ENCODE results near the gene CELA3A. TPM values are rescaled to one million over a fixed set of nuclear protein-coding genes. Genes with fewer than 3 reads are reported as not detected.
"Not testable (repeated sequence)": the region's sequence is repeated elsewhere in the genome, so short reads cannot be mapped to it uniquely, and the experiment has no call there.

CELA3A gene
- total RNA-seq, 4 donors from 2014 or later = not detected

GRCh38 chr1:21981253-21981652 is 20.2 kb upstream of the CELA3A start:
- intact Hi-C loops (cut with DNase I); H3K36me3 ChIP-seq; H3K9me3 ChIP-seq; H3K4me3 ChIP-seq (replicated peaks in 1 of 3); DNase-seq; H3K4me1 ChIP-seq; H3K27ac ChIP-seq; H3K27me3 ChIP-seq: not testable (repeated sequence)
- 54 to 67% methylated on average over 1 to 2 of the region's 4 CpGs for WGBS, 2 donors

- H3K9me3 ChIP-seq; intact Hi-C loops (cut with DNase I): not testable (repeated sequence)
These were observed 19.3 kb upstream of the CELA3A start for GRCh38 chr1:21982122-21982521.

GRCh38 chr1:21983539-21983938 is 17.9 kb upstream of the CELA3A start:
- H3K36me3 ChIP-seq; DNase-seq; H3K4me1 ChIP-seq; H3K4me3 ChIP-seq (replicated peaks in 1 of 3); H3K9me3 ChIP-seq; H3K27me3 ChIP-seq; H3K27ac ChIP-seq; intact Hi-C loops (cut with DNase I): not testable (repeated sequence)
- 79% methylated on average over 6 to 7 of the region's 15 CpGs for WGBS, 2 donors

More at GRCh38 chr1:21982122-21982521, 19.3 kb upstream of the CELA3A start:
- not testable (repeated sequence) for H3K4me3 ChIP-seq (replicated peaks in 1 of 3); DNase-seq; H3K4me1 ChIP-seq; H3K27me3 ChIP-seq; H3K27ac ChIP-seq; H3K36me3 ChIP-seq
- 85 to 87% methylated on average over 5 to 6 of the region's 6 CpGs for WGBS, 2 donors

GRCh38 chr1:21985893-21986292 is 15.6 kb upstream of the CELA3A start:
- DNase-seq; H3K27ac ChIP-seq; H3K36me3 ChIP-seq; H3K4me1 ChIP-seq; intact Hi-C loops (cut with DNase I); H3K4me3 ChIP-seq (replicated peaks in 1 of 3); H3K27me3 ChIP-seq; H3K9me3 ChIP-seq: not testable (repeated sequence)
- WGBS, 2 donors = 50 to 67% methylated on average over 2 to 3 of the region's 5 CpGs

GRCh38 chr1:21986386-21986785 is 15.1 kb upstream of the CELA3A start:
- H3K4me1 ChIP-seq; H3K27ac ChIP-seq; H3K27me3 ChIP-seq; DNase-seq; intact Hi-C loops (cut with DNase I); H3K9me3 ChIP-seq; H3K36me3 ChIP-seq; H3K4me3 ChIP-seq (replicated peaks in 1 of 3): not testable (repeated sequence)
- WGBS, 2 donors = 81 to 85% methylated on average over 9 of the region's 12 CpGs

GRCh38 chr1:21989672-21990393 is 11.6 kb upstream of the CELA3A start:
- H3K4me3 ChIP-seq (replicated peaks in 1 of 3); H3K27me3 ChIP-seq; H3K36me3 ChIP-seq; intact Hi-C loops (cut with DNase I); H3K27ac ChIP-seq; H3K9me3 ChIP-seq; H3K4me1 ChIP-seq; DNase-seq: not testable (repeated sequence)
- WGBS, 2 donors = 55 to 74% methylated on average over 3 of the region's 5 CpGs

- H3K4me3 ChIP-seq (replicated peaks in 1 of 3); DNase-seq; H3K27me3 ChIP-seq; intact Hi-C loops (cut with DNase I); H3K36me3 ChIP-seq; H3K27ac ChIP-seq; H3K9me3 ChIP-seq; H3K4me1 ChIP-seq: not testable (repeated sequence)
- WGBS, 2 donors = 86 to 94% methylated on average over 3 of the region's 3 CpGs
These were observed 9.3 kb upstream of the CELA3A start for GRCh38 chr1:21992186-21992585.

GRCh38 chr1:21994716-21995115 is 6.7 kb upstream of the CELA3A start:
- intact Hi-C loops (cut with DNase I); DNase-seq; H3K4me3 ChIP-seq (replicated peaks in 1 of 3); H3K27me3 ChIP-seq; H3K4me1 ChIP-seq; H3K27ac ChIP-seq; H3K36me3 ChIP-seq; H3K9me3 ChIP-seq: not testable (repeated sequence)
- WGBS, 2 donors = 97 to 98% methylated on average over 8 of the region's 8 CpGs

- H3K27me3 ChIP-seq; H3K4me1 ChIP-seq; intact Hi-C loops (cut with DNase I); H3K9me3 ChIP-seq; H3K36me3 ChIP-seq; H3K27ac ChIP-seq; DNase-seq; H3K4me3 ChIP-seq (replicated peaks in 1 of 3): not testable (repeated sequence)
- 84 to 97% methylated on average over 3 of the region's 3 CpGs for WGBS, 2 donors
These were observed 4.8 kb upstream of the CELA3A start for GRCh38 chr1:21996663-21996970.

- intact Hi-C loops (cut with DNase I); H3K9me3 ChIP-seq; H3K36me3 ChIP-seq; H3K4me1 ChIP-seq; DNase-seq; H3K4me3 ChIP-seq (replicated peaks in 1 of 3); H3K27ac ChIP-seq; H3K27me3 ChIP-seq: not testable (repeated sequence)
- 68 to 74% methylated on average over 9 of the region's 9 CpGs for WGBS, 2 donors
These were observed 3.4 kb upstream of the CELA3A start for GRCh38 chr1:21997891-21998623.

GRCh38 chr1:21998624-21999294 is 2.7 kb upstream of the CELA3A start:
- WGBS, 2 donors = 63 to 72% methylated on average over 11 to 15 of the region's 15 CpGs

GRCh38 chr1:21999645-22000044 is 1.8 kb upstream of the CELA3A start:
- intact Hi-C loops (cut with DNase I) = loop anchor here (10.0 kb wide), 1 partner anchor 645 kb away; the partner anchor contains the start of gene C1QC
- not testable (repeated sequence) for H3K9me3 ChIP-seq; DNase-seq; H3K27me3 ChIP-seq; H3K36me3 ChIP-seq; H3K4me3 ChIP-seq (replicated peaks in 1 of 3); H3K27ac ChIP-seq; H3K4me1 ChIP-seq
- WGBS, 2 donors = 61 to 69% methylated on average over 7 of the region's 7 CpGs

More at GRCh38 chr1:21998624-21999294, 2.7 kb upstream of the CELA3A start:
- DNase-seq; H3K4me1 ChIP-seq; H3K27ac ChIP-seq; H3K9me3 ChIP-seq; H3K36me3 ChIP-seq; H3K27me3 ChIP-seq; intact Hi-C loops (cut with DNase I); H3K4me3 ChIP-seq (replicated peaks in 1 of 3): not testable (repeated sequence)

GRCh38 chr1:22002461-22002860 is 1.0 kb downstream of the CELA3A start:
- intact Hi-C loops (cut with DNase I) = loop anchor here (10.0 kb wide), 1 partner anchor 642 kb away; the partner anchor contains the start of gene C1QC
- H3K4me3 ChIP-seq (replicated peaks in 1 of 3); H3K27ac ChIP-seq; H3K9me3 ChIP-seq; DNase-seq; H3K27me3 ChIP-seq; H3K36me3 ChIP-seq; H3K4me1 ChIP-seq: not testable (repeated sequence)
- WGBS, 2 donors = 38 to 73% methylated on average over 1 of the region's 5 CpGs
